AML-193 (cell line): ENCODE results near the gene TTR.

Source experiments
- DNase-seq, 2 experiments: peaks; one replicate each; lab custom pipeline; 2025; lab: John Stamatoyannopoulos, UW

TTR gene

DNA sequence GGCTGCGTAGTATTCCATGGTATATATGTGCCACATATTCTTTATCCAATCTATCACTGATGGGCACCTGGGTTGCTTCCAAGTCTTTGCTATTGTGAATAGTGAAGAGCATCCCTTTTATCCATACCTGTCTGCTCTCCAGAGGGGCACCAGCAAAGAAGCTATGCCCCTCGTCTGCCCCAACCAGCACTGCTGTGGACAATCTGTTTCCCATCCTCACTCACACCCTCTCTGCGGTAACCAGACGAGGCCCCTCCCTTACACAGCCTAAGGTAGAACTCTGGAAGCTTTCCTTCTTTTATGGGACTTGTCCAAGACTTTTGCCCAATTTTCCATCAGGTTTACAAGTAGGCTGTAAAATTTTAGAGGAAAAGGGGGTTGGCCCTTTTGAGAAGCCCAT, 24.9 kb downstream of the TTR start:
- no peak for DNase-seq

DNA sequence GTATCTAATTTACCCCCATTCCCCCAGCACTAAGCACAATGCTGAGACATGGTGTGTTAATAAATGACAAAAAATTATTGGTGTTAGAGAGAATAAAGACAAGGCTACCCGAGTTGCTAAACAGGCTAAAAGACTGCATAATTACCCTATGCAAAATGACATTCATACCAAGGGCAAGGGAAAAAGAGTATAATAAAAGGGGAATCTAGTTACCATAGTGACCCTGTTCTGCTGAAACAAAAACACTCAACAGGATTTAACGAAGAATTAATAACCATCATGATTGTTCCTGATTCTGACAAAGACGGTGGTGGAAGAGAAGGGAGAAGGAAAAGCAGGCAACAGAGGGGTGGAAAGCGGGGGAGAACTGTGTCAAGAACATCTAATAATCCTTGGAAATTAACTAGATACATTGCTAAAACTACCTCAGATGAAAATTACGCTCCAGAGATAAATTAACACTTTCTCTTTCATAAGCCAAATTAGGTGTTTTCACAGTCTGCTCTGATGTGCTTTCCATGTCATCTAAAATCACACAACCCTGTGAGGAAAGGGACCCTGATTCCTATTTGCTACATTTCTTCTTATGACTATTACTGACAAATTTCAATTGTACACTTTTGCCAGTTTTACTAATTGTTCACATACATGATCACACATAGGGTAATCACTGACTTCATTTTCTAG, 25.5 kb downstream of the TTR start:
- DNase-seq = no peak

DNA sequence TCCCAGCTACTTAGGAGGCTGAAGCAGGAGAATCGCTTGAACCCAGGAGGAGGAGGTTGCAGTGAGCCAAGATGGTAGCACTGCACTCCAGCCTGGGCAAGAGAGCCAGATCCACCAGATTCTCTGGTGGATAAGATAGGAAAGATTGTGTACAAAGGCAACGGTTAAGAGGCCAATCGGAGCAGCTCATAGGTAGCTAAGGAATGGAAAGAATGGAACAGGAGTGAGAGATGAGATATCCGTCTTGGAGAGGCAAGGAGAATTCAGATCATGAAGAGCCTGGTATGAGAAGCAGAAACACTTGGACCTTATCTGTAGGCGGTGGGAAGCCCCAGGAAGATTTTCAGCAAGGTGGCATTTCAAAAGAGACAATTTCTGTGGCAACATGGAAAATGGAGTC, 27.1 kb downstream of the TTR start:
- DNase-seq = no peak

DNA sequence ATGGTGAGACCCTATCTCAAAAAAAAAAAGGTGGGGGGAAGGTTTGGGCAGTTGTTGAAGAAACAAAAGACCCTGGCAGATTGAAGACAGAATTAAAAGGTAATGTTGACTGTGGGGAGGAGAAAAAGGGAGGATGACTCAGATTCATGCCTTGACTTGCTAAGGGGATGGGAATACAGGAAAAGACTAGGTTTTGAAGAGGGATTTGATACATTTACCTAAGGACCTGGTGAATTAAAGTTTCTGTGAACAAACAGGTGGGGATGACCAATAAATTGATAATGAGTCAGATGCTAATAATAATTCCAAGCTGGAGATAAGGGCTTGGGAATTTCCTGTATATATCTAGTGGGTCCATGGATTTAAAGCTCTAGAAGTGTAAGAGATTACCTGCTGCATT, 27.6 kb downstream of the TTR start:
- DNase-seq = no peak

DNA sequence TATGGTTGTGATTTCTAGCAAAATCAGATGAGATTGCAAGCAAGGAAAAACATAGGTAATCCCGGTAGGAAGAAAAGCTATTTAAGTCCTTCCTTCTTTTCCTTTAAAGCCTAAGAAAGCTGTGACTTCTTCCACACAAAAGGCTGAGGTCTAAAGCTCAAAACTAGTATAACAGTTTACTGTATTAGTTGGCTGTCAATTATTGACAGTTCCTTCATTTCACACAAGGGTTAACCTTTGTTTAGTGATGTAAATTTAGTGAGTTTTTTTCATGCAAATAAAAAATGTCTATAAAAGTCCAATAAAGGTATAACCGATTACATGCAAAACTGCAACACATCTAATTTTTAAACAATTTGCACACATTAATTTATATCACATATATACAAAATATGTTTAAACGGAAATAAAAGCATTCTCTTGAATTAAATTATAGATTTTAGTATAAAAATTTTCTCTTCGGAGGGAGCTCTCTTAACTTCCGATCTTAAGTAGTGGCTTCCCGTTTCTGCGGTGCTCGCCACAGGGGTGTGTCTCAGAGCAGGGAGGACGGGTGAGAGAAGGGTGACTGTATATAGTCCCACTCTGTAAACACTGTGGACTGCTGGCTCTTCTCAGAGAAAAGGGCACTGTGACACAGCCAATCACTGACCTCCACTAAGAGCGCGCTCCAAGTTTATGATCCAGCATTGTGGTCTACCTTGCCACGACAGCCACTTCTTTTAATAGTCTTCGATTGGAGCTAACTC, 33.4 kb downstream of the TTR start:
- DNase-seq = no peak

DNA sequence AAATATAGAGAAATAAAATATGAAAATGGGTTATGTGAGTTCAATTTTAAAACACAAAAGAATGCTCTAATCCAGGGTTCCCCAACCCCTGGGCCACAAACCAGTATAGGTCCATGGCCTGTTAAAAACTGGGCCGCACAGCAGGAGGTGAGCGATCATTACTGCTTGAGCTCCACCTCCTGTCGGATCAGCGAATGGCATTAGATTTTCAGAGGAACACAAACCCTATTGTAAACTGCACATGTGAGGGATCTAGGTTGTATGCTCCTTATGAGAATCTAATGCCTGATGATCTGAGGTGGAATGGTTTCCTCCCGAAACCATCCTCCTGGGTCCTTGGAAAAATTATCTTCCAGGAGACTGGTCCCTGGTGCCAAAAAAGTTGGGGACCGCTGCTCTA, 34.7 kb downstream of the TTR start:
- DNase-seq = no peak

DNA sequence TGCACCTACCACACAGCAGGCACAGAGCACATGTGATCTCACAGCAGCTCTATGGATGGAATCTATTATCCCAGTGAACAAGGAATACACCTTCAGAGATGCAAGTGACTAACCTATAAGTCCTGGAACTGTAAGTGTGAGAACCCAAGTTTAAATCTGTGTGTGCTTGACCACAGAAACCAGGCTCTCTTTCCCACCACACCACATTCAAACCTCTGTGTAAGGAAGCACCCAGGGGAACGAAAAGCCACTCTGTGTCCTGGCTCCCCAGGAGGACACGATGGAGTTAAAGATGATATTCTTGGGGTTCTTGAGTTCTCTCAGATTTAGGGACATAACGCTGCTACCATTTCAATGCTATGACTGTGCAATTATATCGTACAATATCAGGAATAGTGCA, 38.9 kb downstream of the TTR start:
- no peak for DNase-seq

DNA sequence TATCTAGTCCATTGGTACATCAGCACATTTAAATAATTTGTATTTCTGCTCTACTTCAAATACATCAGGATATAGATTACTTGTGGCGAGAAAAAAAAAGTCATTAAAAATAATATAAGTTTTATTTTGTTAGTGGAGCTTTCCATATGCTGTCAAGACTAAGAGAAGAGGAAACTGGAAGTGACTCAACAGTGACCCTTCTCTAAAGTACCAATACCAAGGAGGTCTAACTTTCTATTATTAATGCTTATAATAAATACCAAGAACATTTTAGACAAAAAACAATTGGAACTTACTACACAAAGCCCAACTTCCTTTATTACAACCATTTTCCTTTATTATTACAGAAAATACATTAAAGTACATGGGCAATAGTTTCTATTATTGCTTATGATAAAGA, 39.8 kb downstream of the TTR start:
- no peak for DNase-seq

DNA sequence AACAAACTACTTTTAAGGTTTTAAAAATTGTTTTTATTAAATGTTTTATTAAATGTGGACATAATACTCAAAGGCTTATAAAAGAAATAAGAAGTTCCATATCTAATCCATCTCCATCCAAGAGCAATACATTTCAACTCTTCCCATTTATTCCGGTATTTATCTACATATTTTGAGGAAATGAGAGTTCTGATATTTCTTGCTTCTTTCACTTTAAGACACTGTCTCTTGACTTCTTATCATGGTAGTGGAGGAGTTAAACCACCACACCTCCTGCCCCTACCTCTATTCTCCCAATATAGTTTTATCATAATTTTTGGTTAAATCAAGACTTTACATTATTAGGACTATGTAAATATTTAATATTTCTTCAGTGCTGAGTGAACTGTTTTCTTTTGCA, 40.7 kb downstream of the TTR start:
- DNase-seq = no peak

DNA sequence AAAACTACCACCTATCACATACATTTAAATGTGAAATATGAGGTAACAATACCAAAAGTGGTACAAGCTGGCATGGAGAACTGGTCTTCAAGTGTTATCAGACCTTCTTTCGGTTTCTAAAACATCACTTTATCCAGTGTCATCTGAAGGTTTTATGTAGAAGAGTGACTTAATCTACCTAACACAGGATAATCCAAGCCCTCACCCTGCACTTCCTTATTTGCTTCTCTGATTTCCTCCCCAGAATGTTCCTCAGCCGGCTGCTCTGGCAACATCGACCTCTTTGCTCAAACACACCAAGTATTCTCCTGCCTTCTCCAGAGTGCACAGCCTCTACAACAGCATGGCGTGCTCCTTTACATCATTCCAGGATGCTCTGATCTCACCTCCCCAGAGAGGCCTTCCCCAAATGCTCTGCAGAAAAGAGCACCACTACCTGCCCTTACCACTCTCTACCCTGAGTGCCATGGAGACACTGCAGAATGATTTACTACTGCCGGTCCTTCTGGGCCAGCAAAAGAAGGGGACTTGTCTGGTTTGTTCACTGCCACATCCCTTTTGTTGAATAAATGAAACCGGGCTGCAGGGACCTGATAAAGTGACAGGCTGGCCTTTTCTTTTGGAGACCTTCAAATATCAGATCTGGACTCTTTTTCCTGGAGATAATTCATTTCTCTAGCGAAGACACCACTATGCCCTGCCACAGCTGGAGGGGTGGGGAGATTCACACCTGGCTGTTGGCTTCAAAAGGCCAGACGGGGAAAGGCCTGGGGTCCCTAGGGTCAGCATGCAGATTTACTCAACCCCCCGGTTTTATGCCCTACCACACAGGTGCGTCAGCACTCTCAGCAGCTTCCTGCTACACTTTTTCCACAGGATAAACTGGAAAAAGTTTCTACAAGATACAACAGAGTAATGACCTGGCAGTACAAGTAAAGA, 42.0 kb downstream of the TTR start:
- no peak for DNase-seq

DNA sequence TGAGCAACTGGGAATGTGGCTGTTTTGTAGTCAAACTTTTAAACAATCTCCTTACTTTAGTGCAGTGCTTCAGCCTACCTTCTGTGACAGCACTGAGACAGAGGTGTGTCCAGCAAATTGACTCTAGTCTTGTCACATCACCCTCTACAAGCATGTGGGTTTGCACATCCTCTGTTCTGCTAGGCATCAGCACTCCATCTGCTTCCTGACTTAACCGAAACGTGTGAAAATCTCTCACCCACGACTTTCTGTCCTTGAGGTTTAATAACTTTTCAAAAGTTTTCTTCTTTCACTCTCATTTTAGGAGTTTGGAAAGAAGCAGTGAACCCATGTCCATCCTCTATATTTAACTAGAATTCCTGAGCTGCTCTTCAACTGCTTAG, 42.6 kb downstream of the TTR start:
- no peak for DNase-seq

DNA sequence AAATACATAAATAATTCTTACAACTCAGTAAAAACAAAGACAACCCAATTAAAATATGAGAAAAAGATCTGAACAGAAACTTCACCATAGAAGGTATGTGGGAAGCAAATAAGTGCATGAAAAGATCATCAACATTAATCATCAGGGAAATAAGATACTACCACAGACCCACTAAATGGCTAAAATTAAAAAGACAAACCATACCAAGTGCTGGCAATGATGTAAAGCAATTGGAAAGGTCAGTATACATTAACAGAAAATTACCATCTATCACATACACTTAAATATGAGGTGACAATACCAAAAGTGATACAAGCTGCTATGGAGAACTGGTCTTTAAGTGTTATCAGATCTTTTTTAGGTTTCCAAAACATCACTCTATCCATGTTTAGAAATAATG, 44.7 kb downstream of the TTR start:
- no peak for DNase-seq

DNA sequence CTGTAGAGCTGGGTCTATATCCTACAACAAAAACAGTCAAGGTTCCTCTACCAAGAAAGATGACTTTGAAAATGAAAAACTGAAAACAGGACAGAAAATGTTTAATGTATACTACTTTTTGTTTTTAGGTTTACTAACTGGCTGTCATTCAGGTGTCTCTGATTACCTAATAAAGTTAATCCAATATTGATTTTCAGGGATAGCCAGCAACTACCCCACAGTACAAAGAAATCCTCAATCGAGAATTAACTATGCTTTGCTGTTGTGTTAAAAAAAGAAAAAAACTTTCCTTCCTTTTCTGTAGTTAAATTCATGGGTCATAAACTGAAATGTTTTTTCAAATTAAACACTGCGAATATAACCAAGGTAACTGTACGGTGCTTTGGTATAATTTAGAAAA, 45.8 kb downstream of the TTR start:
- no peak for DNase-seq

DNA sequence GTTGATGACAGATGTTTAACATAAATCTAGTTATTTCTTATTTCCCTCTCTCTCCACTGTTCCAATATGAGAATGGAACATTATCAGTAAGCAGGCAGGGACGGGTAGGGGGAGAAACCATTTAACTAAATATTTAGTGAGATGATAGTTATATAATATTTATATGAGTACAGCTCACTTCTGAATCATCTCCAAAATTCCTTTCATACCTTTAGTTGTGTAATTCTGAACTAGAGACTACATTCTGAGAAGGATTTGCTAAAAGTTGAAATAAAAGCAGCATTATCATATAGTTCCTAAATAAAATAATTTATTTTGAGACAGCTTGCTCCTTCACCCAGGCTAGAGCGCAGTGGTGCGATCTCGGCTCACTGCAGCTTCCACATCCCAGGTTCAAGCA, 51.3 kb downstream of the TTR start:
- DNase-seq = no peak

DNA sequence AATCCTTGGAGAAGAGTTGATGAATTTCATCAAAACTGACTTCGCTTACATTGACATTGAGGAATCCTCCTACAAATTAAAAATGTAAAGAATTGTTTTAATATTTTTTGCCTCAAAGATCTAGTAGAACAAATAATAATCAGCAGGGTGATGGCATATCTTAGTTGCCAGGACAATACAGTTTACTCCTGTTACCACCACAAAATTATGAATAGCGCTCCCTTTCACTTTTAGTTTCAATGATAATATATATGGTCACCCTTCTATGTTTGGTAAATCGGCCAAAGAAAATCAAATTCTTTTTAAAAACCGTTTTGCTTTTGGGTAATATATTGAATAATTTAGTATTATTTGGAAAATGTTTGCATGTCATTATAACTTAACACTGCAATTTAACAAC, 53.7 kb downstream of the TTR start:
- DNase-seq = no peak

DNA sequence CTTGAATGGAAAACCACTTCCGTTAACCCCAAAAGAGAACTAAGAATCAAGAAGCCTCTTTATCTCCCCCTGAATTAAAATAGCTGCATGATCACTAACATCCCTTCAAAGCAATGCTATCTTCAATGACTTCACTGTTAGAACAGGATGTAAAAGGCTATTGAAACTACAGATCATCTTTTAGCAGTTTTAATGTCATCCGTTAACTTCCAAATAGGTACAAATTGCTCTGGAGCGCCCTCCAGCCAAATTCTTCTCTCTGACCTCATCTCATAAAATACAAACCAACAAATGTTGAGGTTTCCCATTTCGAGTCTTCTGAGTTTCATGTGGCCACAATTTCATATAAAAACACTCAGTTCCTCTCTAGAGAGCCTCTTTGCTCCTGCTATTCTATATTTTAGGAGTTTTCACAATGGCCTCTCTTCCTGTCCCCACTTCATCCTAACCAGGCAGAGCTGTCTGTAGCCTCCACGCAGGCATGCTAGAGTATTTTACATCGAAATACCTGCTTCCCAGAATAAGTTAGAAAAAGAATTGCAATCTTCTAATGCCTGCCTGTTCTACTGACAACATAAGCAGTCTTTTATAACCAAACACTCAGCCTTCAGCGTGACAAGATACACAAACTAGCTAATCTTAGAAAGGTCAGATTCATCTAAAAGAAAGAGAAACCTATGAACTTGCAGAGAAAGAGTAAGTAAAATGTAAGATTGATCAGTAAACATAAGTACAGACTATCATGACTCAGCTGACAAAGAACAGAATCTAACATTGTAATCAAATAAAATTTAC, 54.9 kb downstream of the TTR start:
- no peak for DNase-seq

DNA sequence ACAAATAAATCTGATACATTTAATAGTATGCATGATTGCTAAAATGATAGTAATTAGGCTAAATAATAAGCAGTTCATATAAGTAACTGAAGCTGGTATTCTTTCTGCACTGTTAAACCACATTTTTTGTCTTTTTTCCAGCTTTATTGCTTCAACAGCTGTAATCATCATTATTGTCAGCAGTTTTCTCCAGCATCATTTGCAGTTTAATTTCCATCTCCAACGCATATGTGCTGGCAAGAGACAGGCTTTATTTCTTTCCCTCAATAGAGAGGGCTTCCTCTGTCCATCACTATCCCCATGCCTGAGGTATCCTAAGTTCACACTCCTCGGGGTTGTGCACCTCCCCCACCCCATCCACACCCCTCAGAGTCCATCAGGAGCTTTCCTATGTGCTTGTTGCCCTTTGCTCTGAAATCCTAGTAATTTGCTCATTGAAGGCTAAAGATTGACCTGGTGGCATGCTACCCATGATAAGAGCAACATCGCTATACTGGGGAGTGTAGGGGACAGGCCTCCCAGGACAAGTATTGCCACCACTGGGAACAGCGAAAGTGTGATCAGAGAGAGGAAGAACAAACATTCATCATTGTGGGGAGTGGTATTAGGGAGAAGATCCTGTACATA, 55.6 kb downstream of the TTR start:
- no peak for DNase-seq
